ENCODE measurements around the gene HPD.

Gene HPD

DNA sequence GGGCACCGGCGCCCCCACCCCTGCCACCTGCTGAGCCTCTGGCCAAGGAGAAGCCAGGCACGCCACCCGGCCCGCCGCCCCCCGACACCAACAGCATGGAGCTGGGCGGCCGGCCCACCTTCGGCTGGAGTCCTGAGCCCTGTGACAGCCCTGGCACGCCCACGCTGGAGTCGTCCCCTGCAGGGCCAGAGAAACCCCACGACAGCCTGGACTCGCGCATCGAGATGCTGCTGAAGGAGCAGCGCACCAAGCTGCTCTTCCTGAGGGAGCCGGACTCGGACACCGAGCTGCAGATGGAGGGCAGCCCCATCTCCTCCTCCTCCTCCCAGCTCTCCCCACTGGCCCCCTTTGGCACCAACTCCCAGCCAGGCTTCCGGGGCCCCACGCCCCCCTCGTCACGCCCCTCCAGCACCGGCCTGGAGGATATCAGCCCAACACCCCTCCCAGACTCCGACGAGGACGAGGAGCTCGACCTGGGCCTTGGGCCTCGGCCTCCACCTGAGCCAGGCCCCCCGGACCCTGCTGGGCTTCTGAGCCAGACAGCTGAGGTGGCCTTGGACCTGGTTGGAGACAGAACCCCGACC lies 48.3 kb downstream of the HPD start:
- no peak for DNase-seq

DNA sequence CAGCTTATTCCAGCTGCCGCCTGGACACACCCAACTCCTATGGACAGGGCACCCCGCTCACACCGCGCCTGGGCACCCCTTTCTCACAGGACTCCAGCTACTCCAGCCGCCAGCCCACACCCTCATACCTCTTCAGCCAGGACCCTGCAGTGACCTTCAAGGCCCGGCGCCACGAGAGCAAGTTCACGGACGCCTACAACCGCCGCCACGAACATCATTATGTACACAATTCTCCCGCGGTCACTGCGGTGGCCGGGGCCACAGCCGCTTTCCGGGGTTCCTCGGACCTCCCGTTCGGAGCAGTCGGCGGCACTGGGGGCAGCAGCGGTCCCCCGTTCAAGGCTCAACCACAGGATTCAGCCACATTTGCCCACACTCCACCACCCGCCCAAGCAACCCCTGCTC lies 48.9 kb downstream of the HPD start:
- DNase-seq: no peak

DNA sequence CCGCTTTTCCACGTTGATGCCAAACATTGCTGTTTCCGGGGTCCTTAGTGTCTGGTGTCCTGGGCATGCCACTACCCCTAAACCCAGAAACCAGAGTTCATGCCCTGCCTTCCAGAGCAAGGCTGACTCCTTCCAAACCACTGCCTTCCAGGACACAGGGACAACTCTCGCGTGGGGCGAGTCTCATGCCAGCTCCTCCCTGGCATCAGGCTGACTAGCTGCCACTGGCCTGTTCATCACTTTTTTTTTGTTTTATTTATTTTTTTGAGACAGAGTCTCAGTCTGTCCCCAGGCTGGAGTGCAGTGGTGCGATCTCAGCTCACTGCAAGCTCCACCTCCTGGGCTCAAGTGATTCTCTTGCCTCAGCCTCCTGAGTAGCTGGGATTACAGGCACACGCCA lies 50.0 kb downstream of the HPD start:
- DNase-seq: no peak

DNA sequence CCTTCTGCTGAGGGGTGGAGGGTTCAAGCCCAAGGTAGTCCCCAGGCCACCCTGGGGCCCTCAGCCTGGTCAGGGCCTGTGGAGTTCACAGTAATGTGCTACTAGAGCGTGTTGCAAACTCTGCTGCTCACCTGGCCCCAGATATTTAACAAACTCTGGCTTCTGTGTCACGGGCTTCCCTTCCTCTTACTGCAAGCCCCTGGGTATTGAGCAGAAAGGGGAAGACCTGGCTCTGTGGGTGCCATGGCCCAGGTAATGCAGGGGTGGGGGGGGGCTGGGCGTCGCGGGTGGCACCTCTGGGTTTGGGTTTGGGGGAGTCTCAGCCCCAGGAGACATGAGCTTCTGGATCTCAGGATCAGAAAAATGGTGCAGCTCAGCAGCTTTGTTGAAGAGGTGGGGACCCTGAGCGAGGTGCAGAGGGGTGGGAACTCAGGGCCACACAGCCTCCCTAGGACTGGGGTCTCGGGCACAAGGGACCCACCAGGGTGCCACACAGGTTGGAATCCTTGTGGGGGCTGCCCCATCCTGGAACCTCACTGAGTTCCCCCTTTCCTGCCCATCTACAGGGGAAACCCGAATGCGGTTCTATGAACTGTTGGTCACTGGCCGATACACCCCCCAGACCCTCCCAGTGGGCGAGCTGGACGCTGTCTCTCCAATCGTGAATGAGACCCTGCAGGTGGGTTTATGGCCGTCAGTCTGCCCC lies 50.9 kb downstream of the HPD start:
- no peak for DNase-seq

DNA sequence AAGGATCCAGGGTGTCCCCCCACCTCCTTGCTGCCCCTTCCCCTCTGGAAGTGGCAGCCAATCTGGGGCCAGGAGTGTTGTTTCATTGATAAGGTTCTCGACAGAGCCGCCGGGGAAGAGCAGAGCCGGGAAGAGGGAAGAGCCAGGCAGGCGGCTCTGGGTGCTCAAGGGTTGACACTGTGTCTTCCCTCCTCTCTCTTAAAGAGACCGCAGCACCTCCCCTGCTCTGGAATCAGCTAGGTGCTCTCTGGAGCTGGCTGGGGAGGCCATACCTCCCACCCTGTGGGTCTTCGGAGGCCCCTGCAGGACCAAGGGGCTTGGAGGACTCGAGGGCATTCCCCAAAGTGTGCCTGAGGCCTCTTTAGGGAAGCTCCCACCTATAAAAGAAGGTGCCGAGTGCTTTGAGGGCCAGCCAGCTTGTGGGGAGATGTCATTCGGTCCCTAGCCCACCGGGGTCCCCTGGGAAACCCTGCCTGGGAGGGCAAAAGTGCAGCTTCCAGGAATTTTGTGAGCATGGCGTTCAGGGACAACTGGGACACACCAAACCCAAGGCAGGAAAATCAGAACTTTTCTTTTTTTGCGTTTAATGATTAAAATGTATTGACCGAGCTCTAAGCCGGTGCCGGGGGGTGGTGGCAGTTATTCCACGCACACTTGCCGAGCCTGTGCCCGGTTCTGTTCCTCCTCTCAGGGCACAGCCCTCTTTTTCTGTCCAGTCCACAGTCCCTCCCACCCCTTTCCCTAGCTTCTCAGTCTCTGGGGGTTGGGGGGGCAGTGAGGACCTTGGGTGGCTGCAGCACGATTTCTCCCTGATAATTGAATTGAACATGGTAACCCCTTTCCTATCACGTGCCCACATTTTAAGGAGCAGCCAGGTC lies 51.9 kb downstream of the HPD start:
- DNase-seq: no peak

DNA sequence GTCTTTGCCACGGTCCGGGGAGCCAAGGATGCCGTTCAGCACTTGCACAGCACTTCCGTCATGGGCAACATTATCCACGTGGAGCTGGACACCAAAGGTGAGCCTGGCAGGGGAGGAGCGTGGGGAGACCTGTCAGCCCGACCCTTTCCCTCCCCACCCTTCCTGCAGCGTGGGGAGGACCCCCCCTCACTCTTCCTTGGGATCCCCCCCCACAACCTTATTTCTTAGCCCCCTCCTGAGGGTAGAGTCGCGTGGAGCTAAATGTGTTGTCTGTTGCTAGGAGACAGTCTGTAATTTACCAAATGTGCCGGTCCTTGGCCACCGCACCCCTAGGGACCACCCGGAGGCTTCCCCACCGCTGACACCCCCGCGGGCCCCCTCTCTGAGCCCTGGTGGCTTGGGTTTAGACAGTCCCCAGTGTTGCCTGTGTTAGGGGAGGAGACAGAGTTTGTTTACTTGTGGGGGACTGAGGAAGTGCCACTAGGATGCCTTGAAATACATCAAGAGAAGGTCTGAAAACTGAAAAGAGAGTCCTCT lies 52.6 kb downstream of the HPD start:
- DNase-seq: no peak

DNA sequence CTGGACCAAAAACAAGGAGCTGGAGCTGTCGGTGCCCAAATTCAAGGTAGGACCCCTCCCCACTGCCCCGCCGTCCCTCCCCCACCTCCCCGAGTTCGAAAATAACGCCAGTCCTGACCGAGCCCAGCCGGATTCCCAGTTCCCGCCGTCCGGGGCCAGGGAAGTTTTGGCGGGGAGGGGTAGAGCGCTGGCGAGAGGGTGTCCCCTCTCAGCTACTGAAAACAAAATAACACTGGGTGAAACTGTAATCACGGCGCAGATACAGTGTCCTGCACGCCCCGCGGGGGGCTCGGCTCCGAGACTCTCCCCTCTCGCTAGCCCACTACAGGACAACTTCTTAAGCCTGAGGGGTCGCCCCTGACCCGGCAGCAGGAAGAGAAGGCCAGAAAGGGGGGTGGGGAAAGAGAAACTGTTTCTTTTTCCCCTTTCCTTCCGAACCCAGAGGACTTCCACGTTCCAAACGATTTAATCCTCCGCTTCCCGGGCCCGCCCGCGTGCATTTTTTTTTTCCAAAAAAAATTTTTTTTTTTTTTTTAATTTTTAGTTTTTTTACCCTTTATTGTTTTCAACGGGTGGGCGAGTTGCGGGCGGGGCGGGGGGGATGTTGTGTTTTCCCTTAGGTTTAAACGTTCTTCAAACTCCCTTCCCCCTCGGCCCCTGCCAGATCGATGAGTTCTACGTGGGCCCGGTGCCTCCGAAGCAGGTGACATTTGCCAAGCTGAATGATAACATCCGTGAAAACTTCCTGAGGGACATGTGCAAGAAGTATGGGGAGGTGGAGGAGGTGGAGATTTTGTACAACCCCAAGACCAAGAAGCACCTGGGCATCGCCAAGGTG lies 53.3 kb downstream of the HPD start:
- no peak for DNase-seq

DNA sequence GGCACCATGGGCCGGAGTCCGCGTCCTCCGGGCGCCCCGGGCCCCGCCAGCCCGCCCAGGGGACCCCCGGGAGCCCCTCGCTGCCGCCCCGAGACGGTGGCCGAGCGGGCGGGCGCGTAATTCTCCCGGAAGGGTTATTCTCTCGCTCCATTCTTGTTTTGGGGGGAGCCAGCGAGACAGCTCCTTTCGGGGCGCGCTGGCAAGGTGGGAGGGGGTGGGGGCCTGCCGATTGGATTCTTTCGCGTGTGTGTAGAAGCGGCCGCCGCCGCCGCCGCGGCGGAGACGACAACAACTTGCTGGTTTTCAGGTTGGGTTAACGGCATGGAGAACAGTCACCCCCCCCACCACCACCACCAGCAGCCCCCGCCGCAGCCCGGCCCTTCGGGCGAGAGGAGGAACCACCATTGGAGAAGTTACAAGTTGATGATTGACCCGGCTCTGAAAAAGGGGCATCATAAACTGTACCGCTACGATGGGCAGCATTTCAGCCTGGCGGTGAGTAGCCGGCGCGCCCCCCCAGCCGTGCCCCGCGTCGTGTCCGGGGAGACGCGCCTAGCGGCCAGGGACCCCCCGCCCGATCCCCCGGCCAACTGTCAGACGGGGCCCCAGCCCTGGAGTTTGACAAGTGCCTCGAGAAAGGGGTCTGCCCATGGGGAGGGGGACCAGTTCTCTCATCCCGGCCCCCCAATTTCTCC lies 54.1 kb downstream of the HPD start:
- DNase-seq: no peak

DNA sequence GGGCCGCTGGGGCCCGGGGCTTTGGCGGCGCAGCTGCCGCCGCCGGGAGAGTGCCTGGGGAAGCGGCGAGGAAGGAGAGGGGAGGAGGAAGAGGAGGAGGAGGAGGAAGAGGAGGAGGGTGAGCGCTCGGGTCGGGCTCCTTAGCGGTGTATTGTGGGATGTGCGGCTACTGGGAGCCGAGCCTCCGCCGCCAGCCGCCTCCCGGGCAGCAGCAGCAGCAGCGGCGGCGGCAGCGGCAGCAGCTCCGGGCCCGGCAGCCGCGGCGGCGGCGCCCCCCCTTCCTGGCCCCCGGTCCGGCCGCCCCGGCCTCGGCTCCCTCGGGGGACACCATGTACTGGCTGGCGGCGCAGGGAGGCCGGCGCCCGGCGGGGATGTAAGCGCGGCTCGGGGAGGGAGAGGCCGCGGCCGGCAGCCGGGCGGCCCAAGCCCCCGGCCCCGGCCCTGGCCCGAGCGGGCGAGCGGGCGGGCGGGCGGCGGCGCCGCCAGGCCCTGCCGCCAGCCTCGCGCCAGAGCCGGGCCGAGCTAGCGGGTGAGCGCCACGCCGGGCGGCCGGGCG lies 54.7 kb downstream of the HPD start, which contains the start of gene SETD1B:
Gene SETD1B, plus strand, starts transcription at position 149 of the 556 bp plus-strand sequence. CDS start 729 bp downstream, outside the sequence.
- DNase-seq: no peak

DNA sequence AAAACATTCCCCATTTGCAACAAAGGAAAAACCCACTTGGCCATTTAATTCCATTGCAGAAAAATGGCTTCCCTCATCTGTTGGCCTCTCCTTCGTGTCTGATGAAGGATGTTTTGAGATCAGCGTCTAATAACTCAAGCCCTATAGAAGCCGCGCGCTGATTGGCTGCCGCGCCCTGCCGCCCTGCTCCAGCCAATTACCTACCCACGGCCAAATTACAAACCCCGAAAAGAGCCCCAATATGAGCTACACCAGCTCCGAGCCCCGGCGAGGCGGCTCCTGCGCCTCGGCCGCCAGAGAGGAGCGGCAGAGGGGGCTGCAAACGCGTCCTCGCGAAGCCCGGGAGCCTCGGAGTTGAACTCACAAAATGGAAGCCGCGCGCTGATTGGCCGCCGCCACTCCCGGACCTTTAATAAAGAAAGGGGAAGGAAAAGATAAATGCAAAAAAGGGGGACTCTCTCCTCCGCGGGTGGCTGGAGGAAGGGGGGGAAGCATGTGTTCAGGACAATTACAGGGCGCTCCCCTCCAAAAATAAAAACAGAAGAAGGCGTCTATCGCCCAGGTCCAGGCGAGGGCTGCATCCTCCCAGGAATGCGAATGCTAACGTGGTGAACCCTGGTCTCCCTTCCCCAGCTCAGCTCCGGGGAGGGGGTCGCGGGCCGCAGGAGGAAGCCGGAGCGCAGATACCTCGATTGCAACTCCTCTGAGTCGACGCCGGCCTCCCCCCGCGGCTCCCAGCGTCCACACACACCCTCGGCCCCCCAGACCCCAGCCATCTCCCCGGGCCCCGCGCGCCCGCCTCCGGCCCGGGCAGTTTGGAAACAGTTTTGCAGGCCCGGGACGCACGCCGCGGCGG lies 55.6 kb downstream of the HPD start:
- DNase-seq: peak; percentile 92

DNA sequence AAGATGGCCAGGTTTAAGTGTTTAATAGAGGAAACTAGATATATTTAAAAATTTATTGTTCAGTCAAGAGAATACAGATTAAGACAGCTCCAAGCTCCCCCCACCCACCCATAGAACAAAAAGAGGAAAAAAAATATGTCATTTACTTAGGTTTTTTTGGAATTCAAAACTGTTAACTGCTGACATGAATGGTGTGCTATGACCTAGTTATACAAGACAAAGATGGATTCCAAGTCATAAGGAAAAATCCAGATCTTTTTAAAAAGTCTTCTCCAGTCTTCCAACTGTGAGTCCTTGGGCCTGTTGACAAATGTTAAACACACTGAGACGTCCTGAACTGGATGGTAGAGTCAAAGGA lies 56.2 kb downstream of the HPD start:
- no peak for DNase-seq

DNA sequence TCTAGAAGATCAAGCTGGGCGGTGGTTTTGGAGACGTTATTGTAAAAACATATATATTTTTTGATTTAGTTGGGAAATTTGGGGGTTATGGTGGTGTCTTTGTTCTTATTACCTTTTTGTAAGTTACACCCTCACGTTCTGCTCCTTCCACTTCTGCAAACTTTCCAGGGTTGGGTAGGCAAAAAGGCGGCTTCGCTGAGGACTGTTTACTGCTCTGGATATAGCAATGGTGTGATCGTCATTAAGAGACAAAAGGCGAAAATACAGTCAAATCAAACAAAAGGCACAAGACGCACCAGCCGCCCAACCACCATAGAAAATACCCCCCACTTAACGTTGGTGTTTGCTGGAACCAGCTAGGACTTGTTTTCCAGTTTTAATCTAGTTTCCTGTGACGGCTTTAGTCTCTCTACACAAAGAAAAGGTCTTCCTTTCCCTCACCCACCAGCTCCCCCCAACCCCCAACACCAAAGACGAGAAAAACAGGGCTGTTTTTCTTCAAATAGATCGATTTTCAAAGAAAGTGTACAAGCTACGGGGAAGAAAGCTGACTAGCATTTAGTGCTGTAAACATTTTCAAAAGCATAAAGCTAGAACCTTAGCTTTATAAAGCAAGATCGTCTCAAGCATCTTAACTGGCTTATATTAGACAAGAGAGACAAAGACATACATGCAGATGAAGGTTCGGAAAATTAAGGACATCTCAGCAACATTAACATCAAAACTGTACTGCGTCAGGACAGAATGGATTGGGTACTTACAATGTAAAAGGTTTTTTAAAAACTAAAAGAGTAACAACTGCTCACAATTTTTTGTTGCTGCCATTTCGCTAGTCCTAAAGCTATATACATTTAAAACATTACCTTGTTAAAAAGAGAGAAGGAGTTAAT lies 56.8 kb downstream of the HPD start:
- DNase-seq: no peak

DNA sequence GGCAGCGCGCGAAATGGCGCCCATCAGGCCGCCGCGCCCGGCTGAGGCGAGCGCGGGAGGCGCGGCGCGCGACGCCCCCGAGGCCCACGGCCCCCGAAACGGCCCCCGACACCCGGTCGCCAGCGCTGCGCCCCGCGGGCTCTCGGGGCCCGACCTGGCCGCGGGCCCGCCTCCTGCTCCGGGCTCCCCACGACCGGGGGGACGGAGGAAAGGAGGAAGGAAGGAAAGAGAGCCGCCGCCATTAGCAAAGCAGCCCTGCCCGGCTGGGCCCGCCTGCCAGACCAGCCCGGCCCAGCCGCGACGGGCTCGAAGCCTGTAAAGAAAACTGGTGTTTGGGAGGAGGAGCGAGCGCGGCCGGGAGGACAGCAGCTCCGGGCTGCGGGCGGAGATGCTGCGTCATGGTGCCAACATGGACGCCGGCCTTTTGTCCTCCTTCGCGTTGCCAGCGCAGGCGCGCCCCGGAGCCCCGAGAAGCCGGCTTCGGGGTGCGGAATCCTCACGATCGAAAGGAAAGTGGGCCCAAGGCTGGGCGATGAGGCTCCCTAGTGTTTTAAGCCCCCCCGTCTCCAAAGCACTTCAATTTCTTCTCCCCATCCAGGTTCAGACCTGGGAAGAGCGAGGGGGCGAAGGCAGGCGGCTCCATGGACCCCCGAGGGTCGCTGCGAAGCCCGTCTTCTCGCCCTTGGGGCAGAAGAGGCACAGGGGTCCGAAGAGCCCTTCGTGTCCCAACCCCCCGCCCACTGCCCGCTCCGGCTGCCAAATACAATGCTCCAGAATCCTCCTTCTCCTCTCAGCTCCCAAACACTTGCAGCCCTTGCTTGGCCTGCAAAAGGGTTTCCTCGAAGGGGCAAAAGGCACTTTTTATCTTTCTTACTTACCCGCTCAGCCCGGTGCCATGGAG lies 57.7 kb downstream of the HPD start:
- peak; percentile 86 for DNase-seq

DNA sequence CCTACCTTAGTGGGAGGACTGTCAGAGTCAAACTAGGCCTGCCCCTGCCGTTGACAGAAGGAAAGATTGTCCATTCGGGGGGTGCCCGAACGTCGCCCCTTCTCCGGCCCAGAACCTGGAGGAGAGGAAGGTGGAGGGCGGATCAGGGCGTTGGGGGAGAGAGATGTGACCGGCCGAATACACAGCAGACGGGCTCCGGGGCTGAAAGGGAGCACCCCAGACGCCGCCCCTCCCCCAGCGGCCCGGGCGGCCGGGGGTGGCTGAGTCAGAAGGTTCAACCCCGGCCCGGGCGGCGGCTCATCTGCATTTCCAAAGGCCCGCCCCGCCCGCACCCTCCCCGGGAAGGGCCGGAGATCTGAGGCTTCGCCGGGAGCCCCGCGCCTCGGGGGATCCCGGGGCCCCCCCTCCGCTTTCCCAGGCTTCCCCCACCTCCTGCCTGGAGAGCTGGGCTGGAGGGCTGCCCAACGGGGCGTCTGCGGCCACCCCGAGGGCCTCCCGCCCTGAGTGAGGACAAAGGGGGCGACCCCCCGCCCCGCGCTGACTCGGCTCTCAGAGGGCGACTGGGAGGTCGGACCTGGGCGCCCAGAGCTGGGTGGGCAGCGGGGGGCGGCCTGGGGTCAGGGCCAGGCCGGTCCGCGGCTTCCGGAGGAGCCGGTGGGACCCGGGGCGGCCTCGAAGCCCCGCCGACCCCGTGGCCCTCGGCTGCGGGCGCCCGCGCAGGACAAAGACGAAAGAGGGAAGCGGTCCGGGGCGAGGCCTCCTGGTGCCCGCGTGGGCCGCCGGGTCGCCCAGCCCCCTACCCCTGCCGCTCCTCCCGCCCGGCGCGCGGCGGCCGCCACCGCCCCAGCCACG lies 58.6 kb downstream of the HPD start:
- DNase-seq: peak; percentile 91

DNA sequence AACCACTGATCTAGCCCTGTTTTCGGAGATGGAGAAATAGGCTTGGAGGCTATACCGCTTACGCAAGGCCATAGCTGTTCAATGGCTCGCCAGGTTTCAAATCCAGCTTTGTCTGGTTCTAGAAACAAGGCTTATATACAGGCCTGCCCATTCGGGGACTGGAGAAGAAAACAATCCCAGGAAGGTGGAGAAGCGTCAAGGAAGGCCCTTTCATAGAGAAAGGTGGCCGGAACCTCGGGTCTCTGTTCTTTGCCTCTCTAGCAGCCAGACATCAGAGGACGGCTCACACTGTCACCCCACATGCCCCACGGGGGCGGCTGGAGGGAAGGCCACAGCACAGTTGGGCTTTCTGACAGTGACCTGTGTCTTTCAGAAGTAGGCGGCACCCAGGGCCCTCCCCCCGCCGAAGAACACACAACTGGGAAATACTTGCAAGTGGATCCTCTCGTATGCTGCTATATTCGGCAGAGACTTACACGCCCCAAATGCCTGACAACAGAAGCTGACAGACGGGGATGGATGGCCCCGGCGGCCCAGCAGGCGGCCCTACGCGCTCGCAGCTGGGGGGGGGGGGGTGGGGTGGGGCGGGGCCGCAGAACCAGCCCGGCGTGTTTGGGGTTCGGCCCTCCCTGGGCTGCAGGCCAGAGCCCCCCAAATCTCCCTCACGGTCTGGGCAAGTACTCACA lies 59.4 kb downstream of the HPD start:
- DNase-seq: peak; percentile 76

DNA sequence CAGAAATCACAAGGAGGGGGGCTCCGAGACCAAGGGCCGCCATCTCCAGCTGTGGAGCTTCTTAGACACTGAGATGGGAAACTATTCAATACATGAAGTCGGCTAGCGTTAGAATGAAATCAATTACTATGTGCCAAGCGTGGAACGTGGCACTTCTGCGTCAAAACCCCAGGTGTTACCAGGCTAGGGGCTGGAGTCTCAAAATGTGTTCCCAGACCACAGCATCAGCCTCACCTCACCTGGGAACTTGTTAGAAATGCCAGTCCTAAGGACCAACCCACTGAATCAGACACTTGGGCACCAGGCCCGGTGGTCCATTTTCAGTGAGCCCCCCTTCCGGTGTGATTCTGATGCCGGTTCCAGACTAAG lies 59.9 kb downstream of the HPD start:
- no peak for DNase-seq

Measured in activated CD8-positive, alpha-beta memory T cell treated with anti-CD3 and anti-CD28 coated beads, Interleukin-2, amount 50 U/mL, for 48 hours (primary cell).